Osteoblast (primary cell): ENCODE measurements around the gene ANKRD2. TPM values are rescaled to one million over a fixed set of nuclear protein-coding genes. Genes with fewer than 3 reads are reported as not detected.

ENCODE experiments used
- DNase-seq: peaks from one replicate; pipeline ENCODE4 v3.0.0; 2011; ENCODE audit warnings: low spot score, mixed read lengths; ENCODE audit not compliant: insufficient read length; ENCODE audit errors: missing footprints
- H2AFZ ChIP-seq: 2 replicates; pipeline ENCODE4 v1.6.0; 2011; ENCODE audit warnings: mild to moderate bottlenecking, low read length
- H3K27ac ChIP-seq: 2 replicates; pipeline ENCODE4 v1.5.1; 2011; ENCODE audit warnings: mild to moderate bottlenecking, low read depth, low read length, moderate library complexity
- H3K27me3 ChIP-seq: 2 replicates; pipeline ENCODE4 v1.6.0; 2012; ENCODE audit warnings: mild to moderate bottlenecking, control low read depth, inconsistent platforms, low read length, moderate library complexity; ENCODE audit not compliant: insufficient read depth
- H3K36me3 ChIP-seq: 2 replicates; pipeline ENCODE4 v1.5.1; 2011; ENCODE audit warnings: mild to moderate bottlenecking, low read length, control low read depth, moderate library complexity; ENCODE audit not compliant: insufficient read depth
- H3K4me1 ChIP-seq: 2 replicates; pipeline ENCODE4 v1.5.1; 2011; ENCODE audit warnings: mild to moderate bottlenecking, low read length, control low read depth, moderate library complexity; ENCODE audit not compliant: insufficient read depth
- H3K4me2 ChIP-seq: 2 replicates; pipeline ENCODE4 v1.6.0; 2011; ENCODE audit warnings: mild to moderate bottlenecking, low read length; ENCODE audit not compliant: insufficient read depth
- H3K4me3 ChIP-seq: fragments of 200-600 bp; sonication (generic); 3 replicates; pipeline ENCODE4 v1.5.1; 2012; ENCODE audit warnings: mild to moderate bottlenecking, low read length, inconsistent platforms; ENCODE audit not compliant: insufficient read depth
- H3K79me2 ChIP-seq: 2 replicates; pipeline ENCODE4 v1.6.0; 2012; ENCODE audit warnings: mild to moderate bottlenecking, low read length, control low read depth, inconsistent platforms; ENCODE audit not compliant: insufficient read depth
- H3K9me3 ChIP-seq: 2 replicates; pipeline ENCODE4 v1.5.1; 2011; ENCODE audit warnings: low read depth, low read length, control low read depth
- H4K20me1 ChIP-seq: 2 replicates; pipeline ENCODE4 v1.6.0; 2012; ENCODE audit warnings: mild to moderate bottlenecking, low read length, control low read depth; ENCODE audit not compliant: insufficient read depth
- CTCF ChIP-seq: IDR thresholded peaks from 2 replicates; pipeline ENCODE4 v1.5.1; 2011; ENCODE audit warnings: mild to moderate bottlenecking, low read depth, low read length, moderate library complexity; ENCODE audit errors: extremely low read depth
- total RNA-seq: library from RNA; depleted of rRNA; stranded (reverse); fragments of >200 nt; gene quantifications from 2 replicates; pipeline ENCODE4 v1.2.3, GENCODE V29; 2012

ANKRD2 gene
- total RNA-seq, 1 donor, result 0.72 TPM

- Histone ChIP-seq H3K36me3 (no peaks in the 10 kb centered on the region), H3K4me3 (no peak overlapping the region), H3K4me2 (no peak overlapping the region), H4K20me1 (peaks cover 4% of the 10 kb centered on the region), H3K79me2 (peaks cover 20% of the 10 kb centered on the region), H3K27ac (no peak overlapping the region), H3K27me3 (no peaks in the 10 kb centered on the region), H3K4me1 (no peaks in the 10 kb centered on the region), H3K9me3 (no peaks in the 10 kb centered on the region), H2AFZ (no peak overlapping the region)
- TF ChIP-seq CTCF, result no peak
- DNase-seq, result no peak
Observed at GRCh38 chr10:97628228-97628627, 55.6 kb downstream of the ANKRD2 start.

GRCh38 chr10:97629289-97629688 is 56.7 kb downstream of the ANKRD2 start:
- Histone ChIP-seq H3K4me2 (no peak overlapping the region), H3K27ac (no peak overlapping the region), H3K79me2 (peaks cover 20% of the 10 kb centered on the region), H3K9me3 (no peaks in the 10 kb centered on the region), H3K4me3 (no peak overlapping the region), H3K4me1 (peaks cover 4% of the 10 kb centered on the region), H2AFZ (no peak overlapping the region), H3K27me3 (no peaks in the 10 kb centered on the region), H4K20me1 (peaks cover 4% of the 10 kb centered on the region), H3K36me3 (no peaks in the 10 kb centered on the region)
- DNase-seq, result no peak
- no peak for TF ChIP-seq CTCF

GRCh38 chr10:97631098-97631497 is 58.5 kb downstream of the ANKRD2 start:
- Histone ChIP-seq H3K4me1 (peaks cover 4% of the 10 kb centered on the region), H3K36me3 (no peaks in the 10 kb centered on the region), H3K27ac (no peak overlapping the region), H3K79me2 (peaks cover 20% of the 10 kb centered on the region), H3K4me3 (no peak overlapping the region), H3K9me3 (no peaks in the 10 kb centered on the region), H2AFZ (no peak overlapping the region), H3K4me2 (no peak overlapping the region), H4K20me1 (peaks cover 4% of the 10 kb centered on the region), H3K27me3 (no peaks in the 10 kb centered on the region)
- DNase-seq, result no peak
- TF ChIP-seq CTCF, result no peak

- Histone ChIP-seq H3K27ac (peak within 1 kb of the TSS; percentile 68), H3K4me3 (peak within 1 kb of the TSS; percentile 98), H3K9me3 (no peaks in the 10 kb centered on the region), H3K79me2 (peaks cover 20% of the 10 kb centered on the region), H2AFZ (peak within 1 kb of the TSS; percentile 99), H3K27me3 (no peaks in the 10 kb centered on the region), H3K36me3 (no peaks in the 10 kb centered on the region), H3K4me2 (peak within 1 kb of the TSS; percentile 99), H4K20me1 (peaks cover 4% of the 10 kb centered on the region), H3K4me1 (peaks cover 4% of the 10 kb centered on the region)
- no peak for TF ChIP-seq CTCF
- peak; percentile 97 for DNase-seq
Observed at GRCh38 chr10:97632949-97633884, 60.6 kb downstream of the ANKRD2 start, which contains the start of gene MORN4. Gene MORN4, minus strand, starts transcription at chr10:97633500. Its CDS starts 13,847 bp downstream, at chr10:97619653.

Other genes starting within 250 kb of the ANKRD2 start
- gene FRAT2, start 238.1 kb upstream of the ANKRD2 start, total RNA-seq, result 8.0 and 9.4 TPM in 2 replicates
- 15.0 and 15.9 TPM in 2 replicates for gene RRP12, start 171.4 kb upstream of the ANKRD2 start, total RNA-seq
- 256 and 330 TPM in 2 replicates for gene PGAM1, start 146.6 kb upstream of the ANKRD2 start, total RNA-seq
- gene EXOSC1, start 126.8 kb upstream of the ANKRD2 start, total RNA-seq, result 40.2 and 47.4 TPM in 2 replicates
- gene ZDHHC16, start 126.6 kb upstream of the ANKRD2 start, total RNA-seq, result 39.8 and 45.1 TPM in 2 replicates
- 60.4 and 63.0 TPM in 2 replicates for gene MMS19, start 74.4 kb upstream of the ANKRD2 start, total RNA-seq
- 29.0 and 32.7 TPM in 2 replicates for gene UBTD1, start 73.9 kb upstream of the ANKRD2 start, total RNA-seq
- gene HOGA1, start 11.6 kb downstream of the ANKRD2 start, total RNA-seq, result 1.4 and 2.7 TPM in 2 replicates
- 0.29 and 0.36 TPM in 2 replicates for gene C10orf62, start 16.9 kb downstream of the ANKRD2 start, total RNA-seq
- gene MORN4, start 60.7 kb downstream of the ANKRD2 start, total RNA-seq, result 4.0 and 7.7 TPM in 2 replicates
- 23.5 and 28.9 TPM in 2 replicates for gene PI4K2A, start 67.9 kb downstream of the ANKRD2 start, total RNA-seq
- gene AVPI1, start 114.5 kb downstream of the ANKRD2 start, total RNA-seq, result 101 and 105 TPM in 2 replicates
- gene MARVELD1, start 141.0 kb downstream of the ANKRD2 start, total RNA-seq, result 56.6 and 57.5 TPM in 2 replicates
- gene ZFYVE27, start 164.3 kb downstream of the ANKRD2 start, total RNA-seq, result 16.5 and 19.9 TPM in 2 replicates
- gene SFRP5, start 199.2 kb downstream of the ANKRD2 start, total RNA-seq, result not detected in 2 replicates